Activated naive CD4-positive, alpha-beta T cell treated with anti-CD3 and anti-CD28 coated beads, Interleukin-2, amount 50 U/mL, for 16 hours (primary cell): Measurements from ENCODE around the gene TMEM205.
"Not testable (repeated sequence)": the region's sequence is repeated elsewhere in the genome, so short reads cannot be mapped to it uniquely, and the experiment has no call there.

Experiments
- DNase-seq: peaks from one replicate; pipeline ENCODE4 v3.0.0-alpha.2; 2020

TMEM205 gene

GRCh38 chr19:11346104-11346940 lies at the start of gene TMEM205, which contains the start of gene CCDC159:
TSS of gene TMEM205 (minus strand) at chr19:11346268. CDS start at chr19:11345619, 649 bp downstream.
TSS of gene CCDC159 (plus strand) at chr19:11346519. CDS start at chr19:11346607, 88 bp downstream.
- peak; percentile 99 for DNase-seq

GRCh38 chr19:11390933-11391680 lies 45.0 kb upstream of the TMEM205 start:
- DNase-seq, result no peak

- no peak for DNase-seq
Measured at GRCh38 chr19:11390359-11390758, 44.3 kb upstream of the TMEM205 start.

GRCh38 chr19:11387162-11388034 lies 41.3 kb upstream of the TMEM205 start:
- DNase-seq, result no peak

- DNase-seq, result no peak
Measured at GRCh38 chr19:11384778-11385129, 38.7 kb upstream of the TMEM205 start.

- DNase-seq, result no peak
Measured at GRCh38 chr19:11383706-11384048, 37.6 kb upstream of the TMEM205 start.

- peak; percentile 45 for DNase-seq
Measured at GRCh38 chr19:11382898-11383705, 37.0 kb upstream of the TMEM205 start.

- peak; percentile 96 for DNase-seq
Measured at GRCh38 chr19:11380653-11381537, 34.8 kb upstream of the TMEM205 start.

GRCh38 chr19:11379857-11380350 lies 33.8 kb upstream of the TMEM205 start:
- no peak for DNase-seq

GRCh38 chr19:11379269-11379845 lies 33.3 kb upstream of the TMEM205 start:
- not testable (repeated sequence) for DNase-seq

- DNase-seq, result no peak
Measured at GRCh38 chr19:11378319-11379189, 32.5 kb upstream of the TMEM205 start.

- DNase-seq, result no peak
Measured at GRCh38 chr19:11377756-11378155, 31.7 kb upstream of the TMEM205 start.

GRCh38 chr19:11377237-11377636 lies 31.2 kb upstream of the TMEM205 start:
- peak; percentile 35 for DNase-seq

- peak; percentile 72 for DNase-seq
Measured at GRCh38 chr19:11375143-11375948, 29.3 kb upstream of the TMEM205 start.

- DNase-seq, result peak; percentile 98
Measured at GRCh38 chr19:11374433-11375142, 28.5 kb upstream of the TMEM205 start, which contains the start of gene SWSAP1. TSS of gene SWSAP1 (plus strand) at chr19:11374666. CDS start at chr19:11374681, 15 bp downstream.

GRCh38 chr19:11373885-11374432 lies 27.9 kb upstream of the TMEM205 start:
- DNase-seq, result no peak

GRCh38 chr19:11373166-11373884 lies 27.3 kb upstream of the TMEM205 start:
- no peak for DNase-seq
